ENCODE results near the gene DPY19L2.
"Not testable (repeated sequence)": the region's sequence is repeated elsewhere in the genome, so short reads cannot be mapped to it uniquely, and the experiment has no call there.

- TF ChIP-seq POLR2AphosphoS5, POLR2A (IDR thresholded peaks at IDR 0.05): not testable (repeated sequence)
Observed at GRCh38 chr12:63712979-63713680, 44.8 kb upstream of the DPY19L2 start.

Data from gastroesophageal sphincter (tissue), 2 donors.